ENCODE results near the gene ZNF254. TPM values are rescaled to one million over a fixed set of nuclear protein-coding genes. Genes with fewer than 3 reads are reported as not detected.

The ZNF254 gene
- polyA plus RNA-seq, 1 donor from 2014 or later, result 49.1 TPM

- no peaks in the 10 kb centered on the region for H3K27me3 ChIP-seq (ENCODE audit: insufficient read depth, low read depth, low read length)
- H3K36me3 ChIP-seq (ENCODE audit: insufficient read depth, low read length), result peaks cover 13% of the 10 kb centered on the region
- no peaks in the 10 kb centered on the region for H4K20me1 ChIP-seq (ENCODE audit: insufficient read depth)
- no peaks in the 10 kb centered on the region for H3F3A ChIP-seq (ENCODE audit: insufficient read depth, low read length, poor library complexity, severe bottlenecking)
- no peak overlapping the region for H3K27ac ChIP-seq (ENCODE audit: low read length)
- H3K9me2 ChIP-seq (ENCODE audit: insufficient read depth, low read length), result no peaks in the 10 kb centered on the region
- no peak overlapping the region for H3K4me2 ChIP-seq (ENCODE audit: low read length)
- H3K79me2 ChIP-seq (replicated peaks; ENCODE audit: insufficient read depth, low read length), result no peaks in the 10 kb centered on the region
- H3K9me3 ChIP-seq (ENCODE audit: low read length), result no peaks in the 10 kb centered on the region
- H3K9ac ChIP-seq (ENCODE audit: low read length), result no peak overlapping the region
- no peak overlapping the region for H3K4me3 ChIP-seq (ENCODE audit: low read length)
- H2AFZ ChIP-seq (ENCODE audit: low read depth, low read length), result no peak overlapping the region
- TF ChIP-seq CTCF (IDR thresholded peaks at IDR 0.05; ENCODE audit: poor library complexity, severe bottlenecking) (no peak), EP300 (conservative IDR thresholded peaks at IDR 0.05; ENCODE audit: poor library complexity, severe bottlenecking) (no peak), SMC3 (conservative IDR thresholded peaks at IDR 0.05; ENCODE audit: poor library complexity) (no peak), TAF1 (IDR thresholded peaks at IDR 0.05; ENCODE audit: low read depth) (no peak), REST (IDR thresholded peaks at IDR 0.05; ENCODE audit: borderline replicate concordance) (no peak), RAD21 (conservative IDR thresholded peaks at IDR 0.05) (no peak), EZH2 (IDR thresholded peaks at IDR 0.05; ENCODE audit: borderline replicate concordance, insufficient read depth, low read length, poor library complexity, severe bottlenecking) (no peak), POLR2AphosphoS5 (IDR thresholded peaks at IDR 0.05) (no peak), MXI1 (conservative IDR thresholded peaks at IDR 0.05; ENCODE audit: poor library complexity, severe bottlenecking) (no peak)
Measured at GRCh38 chr19:24069905-24070657, 16.9 kb upstream of the ZNF254 start.

- Histone ChIP-seq H3K4me3 (ENCODE audit: low read length) (no peak overlapping the region), H4K20me1 (ENCODE audit: insufficient read depth) (no peaks in the 10 kb centered on the region), H3K9me2 (ENCODE audit: insufficient read depth, low read length) (no peaks in the 10 kb centered on the region), H3K27ac (ENCODE audit: low read length) (no peak overlapping the region), H3K36me3 (ENCODE audit: insufficient read depth, low read length) (peaks cover 13% of the 10 kb centered on the region), H3K4me2 (ENCODE audit: low read length) (no peak overlapping the region), H3K79me2 (replicated peaks; ENCODE audit: insufficient read depth, low read length) (no peaks in the 10 kb centered on the region), H3K9ac (ENCODE audit: low read length) (no peak overlapping the region), H2AFZ (ENCODE audit: low read depth, low read length) (no peak overlapping the region), H3K9me3 (ENCODE audit: low read length) (no peaks in the 10 kb centered on the region), H3K27me3 (ENCODE audit: insufficient read depth, low read depth, low read length) (no peaks in the 10 kb centered on the region), H3F3A (ENCODE audit: insufficient read depth, low read length, poor library complexity, severe bottlenecking) (no peaks in the 10 kb centered on the region)
- no peak for TF ChIP-seq SMC3 (conservative IDR thresholded peaks at IDR 0.05; ENCODE audit: poor library complexity)
- no peak for TF ChIP-seq CTCF (IDR thresholded peaks at IDR 0.05; ENCODE audit: poor library complexity, severe bottlenecking)
- no peak for TF ChIP-seq EP300 (conservative IDR thresholded peaks at IDR 0.05; ENCODE audit: poor library complexity, severe bottlenecking)
- no peak for TF ChIP-seq MXI1 (conservative IDR thresholded peaks at IDR 0.05; ENCODE audit: poor library complexity, severe bottlenecking)
- no peak for TF ChIP-seq RAD21 (conservative IDR thresholded peaks at IDR 0.05)
- no peak for TF ChIP-seq EZH2 (IDR thresholded peaks at IDR 0.05; ENCODE audit: borderline replicate concordance, insufficient read depth, low read length, poor library complexity, severe bottlenecking)
- no peak for TF ChIP-seq TAF1 (IDR thresholded peaks at IDR 0.05; ENCODE audit: low read depth)
- no peak for TF ChIP-seq POLR2AphosphoS5 (IDR thresholded peaks at IDR 0.05)
- no peak for TF ChIP-seq REST (IDR thresholded peaks at IDR 0.05; ENCODE audit: borderline replicate concordance)
Measured at GRCh38 chr19:24071078-24071477, 15.9 kb upstream of the ZNF254 start.

Measured in neural cell (in vitro differentiated cells).